NCI-H2227 treated with DMSO at 0.1 percent for 48 hours (cell line): Measurements from ENCODE around the gene THEM4.
"Not testable (repeated sequence)": the region's sequence is repeated elsewhere in the genome, so short reads cannot be mapped to it uniquely, and the experiment has no call there.

Source experiments
- DNase-seq: peaks from one replicate; lab custom pipeline; 2025; lab: John Stamatoyannopoulos, UW

THEM4 gene

DNA sequence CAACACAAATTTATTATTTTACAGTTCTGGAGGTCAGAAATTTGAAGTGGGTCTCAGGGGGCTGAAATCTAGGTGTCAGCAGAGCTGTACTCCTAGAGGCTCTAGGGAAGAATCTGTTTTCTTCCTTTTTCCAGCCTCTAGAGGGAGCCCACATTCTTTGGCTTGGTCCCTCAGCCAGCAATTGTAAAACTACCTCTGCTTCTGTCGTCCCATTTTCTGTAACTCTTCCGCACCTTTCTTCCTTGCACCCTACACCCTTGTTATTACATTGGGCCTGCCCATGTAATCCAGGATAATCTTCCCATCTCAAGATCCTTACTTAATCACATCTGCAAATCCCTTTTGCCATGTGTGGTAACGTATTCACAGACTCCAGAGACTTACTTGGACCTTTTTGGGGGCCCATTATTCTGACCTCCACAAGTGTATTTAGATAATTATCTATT lies 24.8 kb upstream of the THEM4 start:
- DNase-seq, result peak; percentile 57

DNA sequence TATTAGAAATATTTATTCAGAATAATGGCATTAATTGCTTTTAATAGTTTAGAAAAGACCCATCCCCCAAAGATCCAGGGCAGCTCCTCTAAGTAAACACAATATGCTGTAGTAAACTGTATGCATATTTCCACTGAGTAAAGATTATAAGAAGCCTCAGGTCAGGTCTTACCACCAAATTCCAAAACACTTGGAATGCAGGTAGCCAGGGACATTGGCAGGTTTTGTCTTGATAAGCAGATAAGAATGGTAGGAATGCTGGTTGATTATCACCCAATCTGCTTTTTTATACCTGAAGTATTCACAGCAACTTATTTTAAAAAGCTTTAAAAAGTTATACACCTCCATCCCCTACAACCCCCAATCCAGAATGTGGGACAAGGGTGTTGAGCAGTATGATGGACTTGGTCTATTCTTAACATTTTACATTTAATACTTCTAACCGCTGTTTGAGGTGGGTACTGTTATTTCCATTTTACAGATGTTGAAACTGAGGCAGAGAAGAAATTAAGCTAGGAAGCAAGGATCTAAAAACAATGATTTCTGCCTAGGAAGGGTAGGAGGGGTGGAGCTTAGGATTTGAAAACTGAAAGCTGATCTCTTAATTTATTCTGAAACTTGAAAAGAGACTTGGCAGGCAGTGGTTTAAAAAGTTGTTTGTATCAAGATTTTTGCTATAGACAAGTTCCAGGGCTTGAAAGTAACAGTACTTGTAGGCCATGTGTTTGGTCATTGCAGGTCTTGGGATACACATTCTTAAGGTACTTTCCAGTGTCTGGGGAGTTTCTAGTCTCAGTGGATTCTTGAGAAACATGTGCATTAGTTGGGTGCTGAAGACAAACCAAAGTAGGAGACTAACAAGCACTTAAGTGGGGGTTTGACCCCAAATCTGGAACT lies 15.6 kb upstream of the THEM4 start:
- DNase-seq, result no peak

DNA sequence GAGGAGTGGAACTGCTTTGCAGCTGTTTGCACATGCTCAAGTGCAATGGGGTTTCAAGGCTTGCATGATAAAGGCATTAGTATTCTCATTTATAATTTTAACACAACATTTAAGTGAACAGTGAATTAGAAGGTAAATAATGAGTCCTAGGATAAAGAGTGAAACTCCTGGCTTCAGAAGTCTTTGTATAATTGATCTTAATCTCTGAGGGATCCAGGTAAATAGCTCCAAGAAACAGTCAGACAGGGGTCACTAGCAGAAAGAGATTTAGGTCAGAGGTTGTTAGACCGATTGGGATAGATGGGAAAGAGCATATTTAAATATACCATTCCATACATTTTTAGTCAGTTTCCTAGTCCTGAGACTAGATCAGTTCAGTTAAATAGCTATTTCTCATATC lies 14.1 kb upstream of the THEM4 start:
- no peak for DNase-seq

DNA sequence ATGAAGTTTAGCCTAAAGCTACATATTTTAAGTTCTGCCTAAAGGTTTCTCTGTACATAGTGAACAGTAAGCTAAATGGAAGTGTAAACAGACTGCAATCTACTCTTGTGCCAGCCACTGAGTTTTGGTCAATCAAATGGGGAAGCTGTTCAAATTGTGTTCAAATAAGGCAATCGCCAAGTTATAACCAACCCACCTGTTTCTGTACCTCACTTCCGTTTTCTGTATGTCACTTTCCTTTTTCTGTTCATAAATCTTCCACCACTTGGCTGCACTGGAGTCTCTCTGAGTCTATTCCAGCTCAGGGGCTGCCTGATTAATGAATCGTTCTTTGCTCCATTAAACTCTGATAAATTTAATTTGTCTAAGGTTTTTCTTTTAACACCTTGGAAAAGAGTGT lies 10.8 kb upstream of the THEM4 start:
- no peak for DNase-seq

DNA sequence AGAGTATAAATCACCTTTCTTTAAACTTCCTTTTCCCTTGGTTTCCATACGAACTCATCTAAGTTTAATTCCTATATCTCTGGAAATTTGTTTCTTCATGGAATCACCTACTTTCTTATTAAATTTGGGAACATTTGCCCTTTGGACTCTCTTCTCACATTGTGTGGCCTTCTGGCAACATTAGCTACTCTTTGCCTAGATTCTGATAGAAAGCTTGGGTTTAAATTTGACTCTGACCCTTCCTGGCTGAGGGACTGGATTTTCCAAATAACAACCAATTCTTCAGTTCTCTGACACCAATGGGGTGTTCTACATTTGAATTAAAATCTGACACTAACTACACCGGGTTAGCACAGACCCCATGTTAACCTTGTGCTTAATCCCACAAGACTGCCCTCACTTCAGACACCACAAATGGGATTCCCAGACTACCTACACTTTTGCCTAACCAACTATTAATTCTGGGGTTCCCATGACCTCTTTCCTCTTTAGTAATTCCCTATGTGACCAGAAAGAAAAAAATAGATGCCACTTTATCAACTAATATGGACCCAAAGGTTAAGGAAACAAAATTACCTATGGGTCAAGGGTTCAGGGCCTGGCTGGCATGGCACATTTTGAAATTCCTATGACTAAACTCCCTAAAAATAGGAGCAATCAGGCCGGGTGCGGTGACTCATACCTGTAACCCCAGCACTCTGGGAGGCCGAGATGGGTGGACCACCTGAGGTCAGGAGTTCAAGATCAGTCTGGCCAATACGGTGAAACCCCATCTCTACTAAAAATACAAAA lies 9.7 kb upstream of the THEM4 start:
- DNase-seq, result no peak

DNA sequence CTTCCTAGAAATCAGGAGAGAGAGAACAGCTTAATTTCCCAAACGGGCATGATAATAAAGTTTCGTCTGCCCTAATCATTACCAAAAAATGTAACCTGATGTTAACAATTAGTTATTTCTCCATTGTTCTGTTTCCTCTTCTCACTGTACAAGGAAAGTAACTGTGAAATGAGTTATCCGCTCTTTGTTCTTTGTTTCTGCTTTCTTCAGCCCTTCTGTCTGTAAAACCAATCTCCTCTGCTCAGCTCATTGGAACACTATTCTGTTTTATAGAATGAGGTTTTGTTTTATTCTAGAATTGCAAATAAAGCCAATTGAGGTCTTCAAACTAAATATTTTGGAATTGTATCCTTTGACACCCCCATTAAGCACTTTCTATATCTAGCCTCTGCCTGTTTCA lies 8.8 kb upstream of the THEM4 start:
- DNase-seq, result no peak

DNA sequence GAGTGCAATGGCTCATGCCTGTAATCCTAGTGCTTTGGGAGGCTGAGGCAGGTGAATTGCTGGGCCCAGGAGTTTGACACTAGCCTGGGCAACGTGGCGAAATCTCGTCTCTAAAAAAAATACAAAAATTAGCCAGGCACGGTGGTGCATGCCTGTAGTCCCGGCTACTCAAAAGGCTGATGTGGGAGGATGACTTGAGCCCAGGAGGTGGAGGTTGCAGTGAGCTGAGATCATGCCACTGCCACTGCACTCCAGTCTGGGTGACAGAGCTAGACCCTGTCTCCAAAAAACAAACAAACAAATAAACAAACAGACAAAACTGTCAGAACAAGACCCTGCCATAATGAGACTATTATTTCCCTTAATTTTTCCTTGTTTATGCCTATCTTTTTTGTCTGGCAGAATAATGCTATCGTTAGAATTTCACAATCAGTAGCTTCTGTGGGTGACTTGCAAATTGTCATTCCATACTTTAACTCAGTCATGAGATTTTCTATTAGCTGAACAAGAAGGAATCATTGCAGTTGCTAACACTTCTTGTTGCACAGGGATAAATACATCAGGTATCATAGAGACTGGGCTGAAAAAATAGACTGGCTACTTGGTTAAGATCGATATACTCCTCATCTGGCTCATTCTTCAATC lies 7.5 kb upstream of the THEM4 start:
- DNase-seq, result no peak

DNA sequence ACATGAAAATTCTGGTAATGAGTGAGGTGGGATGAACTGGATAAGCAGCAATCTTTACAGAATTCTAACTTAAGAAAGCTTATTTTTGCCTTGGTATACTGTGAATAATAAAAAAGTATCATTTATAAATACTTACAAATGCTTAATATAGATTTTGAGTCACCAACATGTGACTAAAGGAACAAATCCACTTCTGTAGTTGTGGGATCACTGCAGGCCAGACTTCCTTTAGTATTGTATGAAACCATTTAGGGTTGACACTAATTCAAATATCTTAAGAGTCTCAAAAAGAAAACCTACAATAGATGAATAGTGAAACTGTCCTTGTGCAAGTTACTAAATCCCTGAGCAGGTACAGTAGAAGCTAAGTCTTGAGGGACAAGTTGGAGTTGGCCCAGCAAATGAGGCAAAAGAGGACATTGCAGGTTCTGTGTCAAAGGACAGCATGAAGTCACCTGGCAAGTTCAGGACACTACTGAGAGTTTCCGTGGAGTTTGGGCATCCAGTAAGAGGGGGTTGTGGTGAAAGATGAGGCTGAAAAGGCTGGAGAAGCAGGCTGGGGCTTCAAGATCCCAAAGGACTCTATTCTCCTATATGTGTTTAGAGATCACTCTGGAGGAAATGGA lies 5.9 kb upstream of the THEM4 start:
- no peak for DNase-seq

DNA sequence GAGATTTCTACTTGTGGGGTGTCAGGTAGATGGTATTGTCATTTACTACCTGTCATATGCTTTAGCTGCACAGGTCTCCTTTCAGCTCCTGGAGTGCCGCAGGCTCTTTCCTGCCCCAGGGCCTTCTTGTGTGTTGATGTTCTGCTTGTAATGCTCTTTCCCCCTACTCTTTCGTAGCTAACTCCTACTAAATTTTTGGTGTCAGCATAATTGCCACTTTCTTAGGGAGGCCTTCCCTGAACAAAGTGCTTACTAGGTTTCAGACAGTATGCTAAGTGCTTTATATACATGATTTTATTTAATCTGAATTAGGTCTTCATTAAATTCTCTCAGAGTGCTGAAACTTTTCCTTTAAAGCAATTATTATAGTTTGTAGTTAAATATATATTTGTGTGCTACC lies 4.8 kb upstream of the THEM4 start:
- no peak for DNase-seq

DNA sequence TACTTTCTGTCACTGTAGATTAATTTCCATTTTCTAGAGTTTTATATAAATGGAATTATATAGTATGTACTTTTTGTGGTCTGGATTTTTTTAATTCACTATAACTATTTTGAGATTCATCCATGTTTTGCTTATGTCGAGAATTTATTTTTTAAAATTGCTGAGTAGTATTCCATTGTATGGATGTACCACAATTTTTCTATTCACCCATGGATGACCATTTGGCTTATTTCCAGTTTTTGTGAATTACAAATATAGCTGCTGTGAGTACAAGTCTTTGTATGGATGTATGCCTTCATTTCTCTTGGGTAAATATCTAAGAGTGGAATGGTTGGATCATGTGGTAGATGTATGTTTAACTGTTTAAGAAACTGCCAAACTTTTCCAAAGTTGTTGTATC lies 3.7 kb upstream of the THEM4 start:
- no peak for DNase-seq

DNA sequence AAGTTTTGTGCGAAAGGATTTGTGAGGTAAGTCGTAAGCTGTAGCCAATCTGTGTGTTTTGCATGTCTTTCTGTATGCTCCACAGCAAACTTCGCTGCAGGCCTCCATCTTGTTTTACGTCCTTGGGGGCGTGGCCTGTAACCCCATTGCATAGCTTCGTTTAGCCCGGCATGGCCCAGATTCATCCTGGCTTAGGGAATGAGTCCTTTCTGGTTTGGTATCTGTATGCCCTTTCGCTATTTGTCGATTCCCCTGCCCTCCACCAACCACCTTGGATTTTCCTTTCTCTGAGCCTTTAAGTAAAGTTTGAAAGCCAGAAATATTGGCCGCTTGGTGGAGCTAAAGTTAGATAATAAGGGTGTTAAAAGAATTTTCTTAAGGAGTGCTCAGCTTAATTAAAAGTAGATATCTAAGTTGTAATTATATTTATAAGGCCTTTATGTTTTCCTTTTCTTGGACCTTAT lies 1.1 kb downstream of the THEM4 start:
- DNase-seq, result no peak

DNA sequence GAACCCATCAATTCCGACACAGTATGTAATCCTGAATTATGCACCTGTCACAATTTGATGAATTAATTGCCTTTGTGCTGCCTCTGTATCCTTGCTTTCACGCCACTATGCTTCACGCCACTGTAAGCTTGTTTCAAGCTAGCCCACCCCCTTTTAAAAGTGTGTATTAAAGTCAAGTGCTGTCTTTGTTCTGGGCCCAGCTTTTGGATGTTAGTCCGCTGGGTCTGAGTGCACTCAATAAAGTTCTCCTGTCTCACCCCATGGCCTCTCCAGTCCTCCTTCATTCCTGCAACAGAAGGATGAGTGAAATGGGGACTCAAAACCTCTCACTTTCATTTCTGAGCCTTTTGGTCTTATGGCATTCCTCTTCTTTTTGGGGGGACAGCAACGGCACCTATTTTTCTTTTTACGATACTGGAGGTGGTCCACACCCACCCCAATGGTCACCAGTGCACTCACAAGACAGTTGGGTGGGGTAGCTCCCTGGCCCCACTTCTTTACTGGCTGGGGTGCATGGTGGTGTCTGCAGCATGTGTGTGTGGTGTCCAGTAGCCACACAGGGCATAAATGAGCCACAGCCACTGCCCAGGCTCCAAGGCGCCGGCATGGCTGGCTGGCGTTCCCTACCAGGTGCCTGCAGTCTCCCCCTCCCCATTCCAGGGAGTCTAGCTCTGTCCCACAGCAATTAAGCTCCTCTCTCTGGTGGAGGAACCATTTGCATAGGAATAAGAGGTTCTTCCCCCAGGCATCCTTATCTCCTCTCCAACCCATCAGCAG lies 1.8 kb downstream of the THEM4 start:
- no peak for DNase-seq

DNA sequence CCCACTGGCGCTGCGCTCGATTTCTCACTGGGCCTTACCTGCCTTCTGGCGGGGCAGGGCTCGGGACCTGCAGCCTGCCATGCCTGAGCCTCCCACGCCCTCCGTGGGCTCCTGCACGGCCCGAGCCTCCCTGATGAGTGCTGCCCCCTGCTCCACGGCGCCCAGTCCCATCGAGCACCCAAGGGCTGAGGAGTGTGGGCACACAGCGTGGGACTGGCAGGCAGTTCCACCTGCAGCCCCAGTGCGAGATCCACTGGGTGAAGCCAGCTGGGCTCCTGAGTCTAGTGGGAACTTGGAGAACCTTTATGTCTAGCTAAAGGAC lies 3.0 kb downstream of the THEM4 start:
- not testable (repeated sequence) for DNase-seq

DNA sequence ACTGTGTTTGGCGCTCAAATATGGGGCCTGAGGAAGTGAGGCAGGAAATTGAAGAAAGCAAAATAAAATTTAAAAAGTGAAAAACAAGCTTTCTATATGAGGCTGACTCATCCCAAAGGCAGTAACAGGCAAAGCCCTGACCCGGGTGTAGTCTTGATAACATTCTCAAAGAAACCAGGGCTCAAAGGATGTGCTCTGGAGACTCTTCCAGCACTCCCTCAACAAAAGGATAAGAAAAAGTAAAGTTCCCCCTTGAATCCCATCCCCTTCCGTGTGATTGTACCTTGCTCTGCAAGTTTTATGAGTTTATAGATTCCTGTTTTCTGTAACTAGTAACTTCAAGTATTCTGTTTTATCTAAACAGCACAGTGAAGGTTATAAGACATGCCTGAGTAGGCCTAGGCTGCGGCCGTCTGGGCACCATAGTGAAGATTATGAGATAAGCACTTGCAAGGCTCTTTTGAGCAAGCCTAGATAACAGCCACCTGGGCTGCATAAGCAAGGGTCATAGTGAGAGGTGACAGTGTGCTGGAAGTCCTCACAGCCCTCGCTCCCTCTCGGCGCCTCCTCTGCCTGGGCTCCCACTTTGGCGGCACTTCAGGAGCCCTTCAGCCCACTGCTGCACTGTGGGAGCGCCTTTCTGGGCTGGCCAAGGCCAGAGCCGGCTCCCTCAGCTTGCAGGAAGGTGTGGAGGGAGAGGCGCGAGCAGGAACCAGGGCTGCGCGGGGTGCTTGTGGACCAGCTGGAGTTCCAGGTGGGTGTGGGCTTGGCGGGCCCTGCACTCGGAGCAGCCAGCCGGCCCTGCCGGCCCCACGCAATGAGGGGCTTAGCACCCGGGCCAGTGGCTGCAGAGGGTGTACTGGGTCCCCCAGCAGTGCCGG lies 3.6 kb downstream of the THEM4 start:
- not testable (repeated sequence) for DNase-seq

DNA sequence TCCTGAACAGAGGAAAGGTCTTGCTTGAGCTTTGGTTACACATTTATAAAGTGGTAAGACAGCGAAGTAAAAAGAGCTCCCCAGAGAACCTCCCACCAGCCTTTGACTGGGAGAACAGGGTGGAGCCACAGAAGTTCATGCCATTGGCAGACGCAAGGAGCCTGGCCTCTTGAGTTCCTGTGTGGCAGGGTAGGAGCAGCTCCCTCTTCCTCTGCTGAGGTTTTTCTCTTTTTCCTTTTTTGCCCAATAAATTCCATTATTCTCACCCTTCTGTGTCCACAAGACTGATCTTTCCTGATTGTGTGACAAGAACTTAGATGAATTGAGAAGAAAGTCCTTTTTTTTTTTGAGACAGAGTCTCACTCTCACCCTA lies 4.3 kb downstream of the THEM4 start:
- no peak for DNase-seq

DNA sequence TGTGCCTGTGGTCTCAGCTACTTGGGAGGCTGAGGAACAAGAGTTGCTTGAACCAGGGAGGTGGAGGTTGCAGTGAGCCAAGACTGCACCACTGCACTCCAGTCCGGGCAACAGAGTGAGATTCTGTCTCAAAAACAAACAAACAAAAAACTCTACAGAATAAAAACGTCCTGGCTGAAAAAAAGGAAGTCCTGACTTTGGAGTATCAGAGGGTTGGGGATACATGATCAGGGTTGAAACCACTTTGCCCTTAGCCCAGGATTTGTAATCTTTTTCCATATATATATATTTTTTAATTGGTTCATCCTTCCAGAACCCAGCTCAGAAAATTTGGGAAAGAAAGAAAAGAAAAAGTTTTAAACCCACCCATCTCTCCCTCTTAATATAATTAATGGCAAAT lies 6.5 kb downstream of the THEM4 start:
- DNase-seq, result no peak

DNA sequence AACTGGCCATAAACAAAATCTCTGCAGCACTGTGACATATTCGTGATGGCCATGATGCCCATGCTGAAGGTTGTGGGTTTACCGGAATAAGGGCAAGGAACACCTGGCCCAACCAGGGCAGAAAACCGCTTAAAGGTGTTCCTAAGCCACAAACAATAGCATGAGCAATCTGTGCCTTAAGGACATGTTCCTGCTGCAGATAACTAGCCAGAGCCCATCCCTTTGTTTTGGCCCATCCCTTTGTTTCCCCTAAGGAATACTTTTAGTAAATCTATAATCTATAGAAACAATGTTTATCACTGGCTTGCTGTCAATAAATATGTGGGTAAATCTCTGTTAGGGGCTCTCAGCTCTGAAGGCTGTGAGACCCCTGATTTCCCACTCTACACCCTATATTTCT lies 8.5 kb downstream of the THEM4 start:
- not testable (repeated sequence) for DNase-seq

DNA sequence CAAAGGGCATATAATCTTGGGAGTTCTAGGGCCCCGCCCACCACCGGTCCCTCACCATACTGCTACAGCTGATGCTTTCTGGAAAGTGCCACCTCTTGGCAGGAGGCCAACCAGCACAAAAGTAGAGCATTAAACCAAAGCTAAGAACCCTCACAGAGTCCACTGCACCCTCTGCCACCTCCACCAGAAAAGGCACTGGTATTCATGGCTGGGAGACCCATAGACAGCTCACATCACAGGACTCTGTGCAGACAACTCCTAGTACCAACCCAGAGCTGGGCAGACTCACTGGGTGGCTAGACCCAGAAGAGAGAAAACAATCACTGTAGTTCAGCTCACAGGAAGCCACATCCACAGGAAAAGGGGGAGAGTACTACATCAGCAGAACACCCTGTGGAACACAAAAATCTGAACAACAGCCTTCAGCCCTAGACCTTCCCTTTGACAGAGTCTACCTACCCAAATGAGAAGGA lies 10.8 kb downstream of the THEM4 start:
- no peak for DNase-seq

DNA sequence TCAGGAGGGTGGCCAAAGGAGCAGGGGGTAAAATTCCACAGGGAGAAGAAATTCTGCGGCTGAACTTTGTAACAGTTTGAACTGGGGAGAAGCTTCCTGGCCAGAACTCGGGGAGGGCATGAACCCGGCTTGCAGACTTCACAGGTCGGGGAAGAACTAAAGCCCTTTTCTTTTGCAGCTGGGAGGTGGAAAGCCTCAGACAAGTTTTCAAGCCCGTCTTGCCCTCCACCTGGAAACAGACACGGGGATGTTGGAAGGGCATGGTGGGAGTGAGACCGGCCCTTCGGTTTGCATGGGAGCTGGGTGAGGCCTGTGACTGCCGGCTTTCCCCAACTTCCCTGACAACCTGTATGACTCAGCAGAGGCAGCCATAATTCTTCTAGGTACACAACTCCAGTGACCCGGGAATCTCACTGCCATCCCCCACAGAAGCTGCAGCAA lies 11.3 kb downstream of the THEM4 start:
- no peak for DNase-seq

DNA sequence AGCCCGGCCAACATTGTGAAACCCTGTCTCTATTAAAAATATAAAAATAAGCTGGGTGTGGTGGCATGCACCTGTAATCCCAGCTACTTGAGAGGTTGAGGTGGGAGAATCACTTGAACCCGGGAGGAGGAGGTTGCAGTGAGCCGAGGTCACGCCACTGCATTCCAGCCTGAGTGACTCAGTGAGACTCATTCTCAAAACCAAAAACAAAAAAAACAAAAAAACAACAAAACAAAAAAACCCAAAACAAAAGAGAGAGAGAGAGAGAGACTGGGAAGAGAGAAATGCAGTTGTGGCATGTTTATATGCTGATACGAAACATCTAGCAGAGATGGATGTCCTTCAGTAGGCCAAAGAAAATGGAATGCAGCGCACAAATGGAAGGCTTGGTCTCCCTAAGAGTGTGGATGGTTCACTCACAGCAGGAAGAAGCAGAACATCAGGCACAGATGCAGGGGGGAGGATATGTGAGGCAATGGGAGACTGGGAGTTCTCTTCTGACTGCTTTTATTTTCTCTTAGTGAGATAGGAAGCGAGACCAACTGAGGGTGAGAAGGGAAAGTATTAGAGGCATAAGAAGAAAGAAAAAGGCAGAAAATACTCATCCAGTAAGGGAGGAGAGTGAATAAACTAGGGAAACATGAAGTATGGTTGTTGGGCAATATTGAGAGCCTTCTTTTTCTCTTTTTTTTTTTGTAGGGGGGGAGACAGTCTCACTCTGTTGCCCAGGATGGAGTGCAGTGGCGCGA lies 16.0 kb downstream of the THEM4 start:
- no peak for DNase-seq
